IMR-90 (cell line): Measurements from ENCODE around the gene MUC21. TPM values are rescaled to one million over a fixed set of nuclear protein-coding genes. Genes with fewer than 3 reads are reported as not detected.

Experiments
- ATAC-seq: fragments of 200-7000 bp; cut with Tn5 transposase; 2 replicates; pipeline ENCODE4 v1.9.1; 2020; ENCODE audit warnings: low read depth, mild to moderate bottlenecking, moderate library complexity
- BruUV-seq: library from RNA; stranded (reverse); fragments of 400-500 nt; replicated peaks from 2 replicates; lab custom pipeline; 2021; lab: Mats Ljungman, UMichigan
- CTCF ChIA-PET: fragments of 300-600 bp; formaldehyde crosslinking; extraction: SDS; loops from one replicate; lab custom pipeline; 2021; ENCODE audit warnings: antibody characterized with exemption; lab: Yijun Ruan, JAX
- POLR2A ChIA-PET: fragments of 300-600 bp; sonication (Branson Sonifier 250); formaldehyde crosslinking; loops from one replicate; lab custom pipeline; 2022; ENCODE audit warnings: antibody characterized with exemption; ENCODE audit not compliant: unreplicated experiment; lab: Charles Lee
- DNase-seq: peaks from one replicate; pipeline ENCODE4 v3.0.0; 2013
- H2AFZ ChIP-seq: replicated peaks from 2 replicates; pipeline ENCODE3; 2013; ENCODE audit warnings: low read length, mild to moderate bottlenecking; ENCODE audit not compliant: poor library complexity
- H2AK5ac ChIP-seq: 2 replicates; pipeline ENCODE4 v1.6.1; 2013; ENCODE audit warnings: low read depth, low read length, inconsistent platforms
- H2AK9ac ChIP-seq: replicated peaks from 2 replicates; pipeline ENCODE3; 2013; ENCODE audit warnings: mild to moderate bottlenecking, low read depth, low read length, moderate library complexity; ENCODE audit not compliant: poor library complexity
- H2BK120ac ChIP-seq: 2 replicates; pipeline ENCODE4 v1.6.1; 2013; ENCODE audit warnings: low read depth, low read length, inconsistent platforms
- H2BK15ac ChIP-seq: 3 replicates; pipeline ENCODE4 v1.6.1; 2013; ENCODE audit warnings: low read depth, low read length, inconsistent platforms
- H2BK20ac ChIP-seq: 2 replicates; pipeline ENCODE4 v1.6.1; 2013; ENCODE audit warnings: low read depth, mild to moderate bottlenecking, inconsistent platforms, low read length, moderate library complexity
- H2BK5ac ChIP-seq: 2 replicates; pipeline ENCODE4 v1.6.1; 2013; ENCODE audit warnings: mild to moderate bottlenecking, low read depth, low read length, inconsistent platforms; ENCODE audit not compliant: poor library complexity, severe bottlenecking
- H3K14ac ChIP-seq: replicated peaks from 2 replicates; pipeline ENCODE4 v1.6.1; 2013; ENCODE audit warnings: low read depth, low read length, inconsistent platforms
- H3K18ac ChIP-seq: 2 replicates; pipeline ENCODE4 v1.6.1; 2013; ENCODE audit warnings: low read depth, low read length, control low read depth
- H3K23ac ChIP-seq: 2 replicates; pipeline ENCODE4 v1.6.1; 2013; ENCODE audit warnings: low read depth, low read length, inconsistent platforms
- H3K27ac ChIP-seq: 2 replicates; pipeline ENCODE4 v1.5.1; 2013; ENCODE audit warnings: mild to moderate bottlenecking, control low read depth, low read length; ENCODE audit not compliant: insufficient read depth
- H3K27me3 ChIP-seq: 2 replicates; pipeline ENCODE4 v1.6.1; 2013; ENCODE audit warnings: low read length; ENCODE audit not compliant: control insufficient read depth, insufficient read depth
- H3K36me3 ChIP-seq: 2 replicates; pipeline ENCODE4 v1.6.1; 2013; ENCODE audit warnings: low read length, mixed read lengths; ENCODE audit not compliant: control insufficient read depth, insufficient read depth
- H3K4ac ChIP-seq: 2 replicates; pipeline ENCODE4 v1.6.1; 2013; ENCODE audit warnings: low read depth, low read length, inconsistent platforms
- H3K4me1 ChIP-seq: 2 replicates; pipeline ENCODE4 v1.6.1; 2013; ENCODE audit warnings: low read length, mixed read lengths; ENCODE audit not compliant: control insufficient read depth, insufficient read depth
- H3K4me2 ChIP-seq: 2 replicates; pipeline ENCODE4 v1.6.1; 2013; ENCODE audit warnings: low read depth, mild to moderate bottlenecking, control low read depth, low read length, moderate library complexity
- H3K4me3 ChIP-seq: 2 replicates; pipeline ENCODE4 v1.5.1; 2013; ENCODE audit warnings: low read depth, mild to moderate bottlenecking, control low read depth, low read length, moderate library complexity; ENCODE audit not compliant: insufficient read depth
- H3K56ac ChIP-seq: 2 replicates; pipeline ENCODE4 v1.6.1; 2013; ENCODE audit warnings: low read length, inconsistent platforms; ENCODE audit not compliant: insufficient read depth; ENCODE audit errors: extremely low read depth
- H3K79me1 ChIP-seq, 2 experiments: 2 replicates each; pipeline ENCODE4 v1.6.1; 2013; ENCODE audit warnings: low read length in 2 of 2, inconsistent platforms in 1 of 2, low read depth in 1 of 2
- H3K9ac ChIP-seq: 2 replicates; pipeline ENCODE4 v1.6.1; 2013; ENCODE audit warnings: low read depth, low read length, control low read depth
- H3K9me1 ChIP-seq: 2 replicates; pipeline ENCODE4 v1.6.1; 2013; ENCODE audit warnings: low read length, inconsistent platforms; ENCODE audit not compliant: insufficient read depth
- H3K9me3 ChIP-seq: 2 replicates; pipeline ENCODE4 v1.6.1; 2013; ENCODE audit warnings: low read length; ENCODE audit not compliant: control insufficient read depth, insufficient read depth
- H4K20me1 ChIP-seq: 2 replicates; pipeline ENCODE4 v1.6.1; 2013; ENCODE audit warnings: low read length, inconsistent platforms; ENCODE audit not compliant: insufficient read depth
- H4K5ac ChIP-seq: 2 replicates; pipeline ENCODE4 v1.6.1; 2013; ENCODE audit warnings: mild to moderate bottlenecking, low read depth, low read length, control low read depth
- H4K8ac ChIP-seq, 2 experiments: 2 replicates each; pipeline ENCODE4 v1.6.1; 2013; ENCODE audit warnings: low read depth in 2 of 2, low read length in 2 of 2, control low read depth in 1 of 2, inconsistent platforms in 1 of 2
- H4K91ac ChIP-seq: 2 replicates; pipeline ENCODE4 v1.6.1; 2013; ENCODE audit warnings: low read depth, low read length, inconsistent platforms; ENCODE audit not compliant: insufficient read depth
- BHLHE40 ChIP-seq: fragments of 150-350 bp; IDR thresholded peaks from 2 replicates; pipeline ENCODE4 v1.6.1; 2016; ENCODE audit warnings: mild to moderate bottlenecking, low read depth, low read length
- CTCF ChIP-seq: conservative IDR thresholded peaks from 2 replicates; pipeline ENCODE4 v1.5.1; 2012; ENCODE audit warnings: mild to moderate bottlenecking, low read depth, low read length, improper control_type of control experiment
- MAFK ChIP-seq: IDR thresholded peaks from 2 replicates; pipeline ENCODE4 v1.6.1; 2012; ENCODE audit warnings: low read depth, low read length, improper control_type of control experiment
- NFE2L2 ChIP-seq: fragments of 150-350 bp; IDR thresholded peaks from 2 replicates; pipeline ENCODE4 v1.6.1; 2016; ENCODE audit warnings: low read depth, mild to moderate bottlenecking, low read length
- USF2 ChIP-seq: fragments of 150-350 bp; IDR thresholded peaks from 2 replicates; pipeline ENCODE4 v1.6.1; 2017; ENCODE audit warnings: mild to moderate bottlenecking, antibody characterized with exemption, low read length, low read depth
- WGBS, 2 experiments: methylation state at CpG; one replicate each; pipeline versions ENCODE4 v1.1.5 to v1.1.7; 2013; ENCODE audit warnings: missing lambda C conversion rate in 2 of 2; ENCODE audit not compliant: insufficient read length in 1 of 2; ENCODE audit errors: extremely low coverage in 2 of 2; 5-methylcytosine and 5-hydroxymethylcytosine counted together
- dilution Hi-C: fragments of 300-500 bp; cut with HindIII; formaldehyde crosslinking; loops from one replicate; pipeline ENCODE4 v1.14.3; 2018; ENCODE audit warnings: low sequenced_read_pairs; ENCODE audit not compliant: unreplicated experiment
- in situ Hi-C: fragments of 300-500 bp; cut with MboI; formaldehyde crosslinking; loops from 3 replicates; pipeline ENCODE4 v1.14.3; 2019; ENCODE audit warnings: low sequenced_read_pairs, inconsistent platforms, mixed read lengths
- intact Hi-C: fragments of 100-400 bp; cut with micrococcal nuclease; formaldehyde crosslinking; loops from 2 replicates; pipeline ENCODE4 v1.10.0; 2022
- polyA plus RNA-seq, 3 experiments: library from polyadenylated mRNA; depleted of rRNA; stranded (reverse); fragments of >200 nt; gene quantifications; 2 replicates each; pipeline ENCODE4 v1.2.3, GENCODE V29; 2012; ENCODE audit warnings: low replicate concordance in 1 of 3
- total RNA-seq: library from RNA; depleted of rRNA; stranded (reverse); fragments of >200 nt; gene quantifications from 2 replicates; pipeline ENCODE4 v1.2.3, GENCODE V29; 2012

Gene MUC21
- total and polyA plus RNA-seq, 2 of the 4 experiments (the other 2 are of a cell fraction), result not detected

GRCh38 chr6:31037682-31038081 lies 54.2 kb downstream of the MUC21 start:
- ChIA-PET CTCF (interaction anchor here (1.3 kb wide), 1 partner anchor 14 kb away, joined by 4 read pairs; no protein-coding TSS in a partner anchor), POLR2A (no interaction called here)
- H3K4me2 ChIP-seq, result no peak overlapping the region
- peaks cover 8% of the 10 kb centered on the region for H3K4me1 ChIP-seq
- H2AK5ac ChIP-seq, result no peak overlapping the region
- H3K4me3 ChIP-seq, result no peak overlapping the region
- peaks cover 9% of the 10 kb centered on the region; the same call in 1 of the 2 replicates for H3K9me1 ChIP-seq
- no peak overlapping the region for H3K4ac ChIP-seq
- H3K56ac ChIP-seq, result no peak overlapping the region
- no peak overlapping the region for H4K8ac ChIP-seq
- ATAC-seq (peak; percentile 89), DNase-seq (peak; percentile 76)
- no peak overlapping the region for H2AK9ac ChIP-seq
- dilution Hi-C loops, result no loop called here
- no peak overlapping the region for H2BK5ac ChIP-seq
- H4K91ac ChIP-seq, result no peak overlapping the region; the same call in 1 of the 2 replicates
- H4K20me1 ChIP-seq, result no peaks in the 10 kb centered on the region
- H3K23ac ChIP-seq, result 0 out of 2 replicates have a peak overlapping the region, but pooled peaks have one; percentile 0
- H3K14ac ChIP-seq, result no peak overlapping the region; the same call in 1 of the 2 replicates
- no peaks in the 10 kb centered on the region for H3K9me3 ChIP-seq
- no peak overlapping the region for H3K18ac ChIP-seq
- intact Hi-C loops, result no loop called here
- 0 out of 2 replicates have a peak, but pooled peaks cover 6% of the 10 kb centered on the region for H3K27me3 ChIP-seq
- peak overlapping the region; percentile 18 for H2AFZ ChIP-seq
- H2BK120ac ChIP-seq, result no peak overlapping the region
- no TSS peak for BruUV-seq
- H2BK20ac ChIP-seq, result no peak overlapping the region
- in situ Hi-C loops, result no loop called here
- no peaks in the 10 kb centered on the region for H3K79me1 ChIP-seq
- H3K27ac ChIP-seq, result no peak overlapping the region
- WGBS, 2 experiments, result no CpG with 5 or more reads among the region's 3 CpGs
- no peak overlapping the region for H3K9ac ChIP-seq
- no peaks in the 10 kb centered on the region for H3K36me3 ChIP-seq
- TF ChIP-seq MAFK (0 out of 2 replicates have a peak, but pooled peaks have one; percentile 1), USF2 (peak; percentile 46; the same call in 1 of the 2 replicates), BHLHE40 (peak; percentile 58; the same call in 1 of the 2 replicates), NFE2L2 (no peak), CTCF (no peak)
- no peak overlapping the region for H2BK15ac ChIP-seq
- H4K5ac ChIP-seq, result no peak overlapping the region
